ENCODE data around the gene P2RY12.

Gene P2RY12

GRCh38 chr3:151415289-151415688, 30.7 kb upstream of the P2RY12 start:
- WGBS, 2 experiments (ENCODE audit: insufficient coverage in 2 of 2): 100% methylated on average over 1 of the region's 1 CpG
- Histone ChIP-seq H3K4me1 (ENCODE audit: control insufficient read depth, insufficient read depth, low read length, poor library complexity, severe bottlenecking) (no peaks in the 10 kb centered on the region), H3K9me3 (ENCODE audit: control insufficient read depth, low read length) (peaks cover 2% of the 10 kb centered on the region), H3K4me3 (ENCODE audit: extremely low read depth, insufficient read depth, low read length, poor library complexity, severe bottlenecking) (no peak overlapping the region), H3K27ac (ENCODE audit: low read depth, low read length, severe bottlenecking) (no peak overlapping the region), H3K36me3 (ENCODE audit: control insufficient read depth, insufficient read depth, low read length) (peaks cover 2% of the 10 kb centered on the region)

- WGBS, 2 experiments (ENCODE audit: insufficient coverage in 2 of 2): 90 to 93% methylated on average over 4 of the region's 5 CpGs
Observed at GRCh38 chr3:151412989-151413388, 28.4 kb upstream of the P2RY12 start.

GRCh38 chr3:151410891-151411559, 26.5 kb upstream of the P2RY12 start:
- peaks cover 2% of the 10 kb centered on the region for H3K9me3 ChIP-seq (ENCODE audit: control insufficient read depth, low read length)
- no peaks in the 10 kb centered on the region for H3K36me3 ChIP-seq (ENCODE audit: control insufficient read depth, insufficient read depth, low read length)
- H3K27ac ChIP-seq (ENCODE audit: low read depth, low read length, severe bottlenecking): no peak overlapping the region
- WGBS, 2 experiments (ENCODE audit: insufficient coverage in 2 of 2): 87 to 97% methylated on average over 6 to 8 of the region's 9 CpGs
- H3K4me1 ChIP-seq (ENCODE audit: control insufficient read depth, insufficient read depth, low read length, poor library complexity, severe bottlenecking): no peaks in the 10 kb centered on the region
- no peak overlapping the region for H3K4me3 ChIP-seq (ENCODE audit: extremely low read depth, insufficient read depth, low read length, poor library complexity, severe bottlenecking)

More at GRCh38 chr3:151412989-151413388, 28.4 kb upstream of the P2RY12 start:
- Histone ChIP-seq H3K4me1 (ENCODE audit: control insufficient read depth, insufficient read depth, low read length, poor library complexity, severe bottlenecking) (no peaks in the 10 kb centered on the region), H3K4me3 (ENCODE audit: extremely low read depth, insufficient read depth, low read length, poor library complexity, severe bottlenecking) (no peak overlapping the region), H3K36me3 (ENCODE audit: control insufficient read depth, insufficient read depth, low read length) (no peaks in the 10 kb centered on the region), H3K27ac (ENCODE audit: low read depth, low read length, severe bottlenecking) (no peak overlapping the region), H3K9me3 (ENCODE audit: control insufficient read depth, low read length) (peaks cover 2% of the 10 kb centered on the region)

DNA sequence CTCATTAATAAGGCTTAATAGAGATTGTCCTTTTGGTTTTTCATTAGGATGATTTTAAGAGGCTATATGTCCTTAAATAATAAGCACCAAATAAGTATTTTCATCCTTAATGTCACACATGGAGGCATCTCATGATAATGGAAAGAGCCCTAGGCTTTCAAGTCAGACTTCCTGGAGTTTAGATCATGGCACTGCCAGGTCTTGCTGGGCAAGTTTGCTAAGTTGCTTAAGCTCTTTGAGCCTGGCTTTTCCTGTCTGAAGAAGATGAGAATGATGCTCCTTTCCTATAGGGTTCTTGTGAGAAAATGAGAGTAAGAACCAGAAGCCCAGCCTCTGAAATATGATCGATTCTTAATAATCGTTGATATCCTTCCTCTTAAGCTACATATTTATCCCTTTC, 23.4 kb upstream of the P2RY12 start:
- Histone ChIP-seq H3K36me3 (ENCODE audit: control insufficient read depth, insufficient read depth, low read length) (no peaks in the 10 kb centered on the region), H3K27ac (ENCODE audit: low read depth, low read length, severe bottlenecking) (no peak overlapping the region), H3K9me3 (ENCODE audit: control insufficient read depth, low read length) (peaks cover 2% of the 10 kb centered on the region), H3K4me1 (ENCODE audit: control insufficient read depth, insufficient read depth, low read length, poor library complexity, severe bottlenecking) (no peaks in the 10 kb centered on the region), H3K4me3 (ENCODE audit: extremely low read depth, insufficient read depth, low read length, poor library complexity, severe bottlenecking) (no peak overlapping the region)
- WGBS, 2 experiments (ENCODE audit: insufficient coverage in 2 of 2): no CpG with 5 or more reads among the region's 2 CpGs

DNA sequence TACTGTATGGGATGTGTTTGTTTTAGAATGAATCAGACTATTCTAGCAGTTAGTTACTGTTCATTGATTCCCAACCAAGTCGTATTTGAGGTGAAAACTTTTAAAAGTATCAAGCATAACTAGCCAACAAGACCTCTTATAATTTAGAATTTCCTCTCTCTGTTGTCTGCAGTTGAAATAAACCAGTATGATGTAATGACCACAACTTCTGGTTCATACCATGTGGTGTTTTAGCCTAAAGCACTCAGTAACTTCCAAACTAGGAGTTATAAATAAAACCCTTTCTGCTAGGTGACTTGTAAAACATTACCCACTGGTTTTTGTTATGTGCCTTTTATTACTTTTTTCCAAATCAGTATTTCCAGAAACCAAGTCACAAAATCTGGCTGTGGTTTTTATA, 19.8 kb upstream of the P2RY12 start:
- no peaks in the 10 kb centered on the region for H3K4me1 ChIP-seq (ENCODE audit: control insufficient read depth, insufficient read depth, low read length, poor library complexity, severe bottlenecking)
- no peaks in the 10 kb centered on the region for H3K36me3 ChIP-seq (ENCODE audit: control insufficient read depth, insufficient read depth, low read length)
- no CpG with 5 or more reads among the region's 1 CpG for WGBS, 2 experiments (ENCODE audit: insufficient coverage in 2 of 2)
- H3K4me3 ChIP-seq (ENCODE audit: extremely low read depth, insufficient read depth, low read length, poor library complexity, severe bottlenecking): no peak overlapping the region
- H3K9me3 ChIP-seq (ENCODE audit: control insufficient read depth, low read length): no peaks in the 10 kb centered on the region
- no peak overlapping the region for H3K27ac ChIP-seq (ENCODE audit: low read depth, low read length, severe bottlenecking)

DNA sequence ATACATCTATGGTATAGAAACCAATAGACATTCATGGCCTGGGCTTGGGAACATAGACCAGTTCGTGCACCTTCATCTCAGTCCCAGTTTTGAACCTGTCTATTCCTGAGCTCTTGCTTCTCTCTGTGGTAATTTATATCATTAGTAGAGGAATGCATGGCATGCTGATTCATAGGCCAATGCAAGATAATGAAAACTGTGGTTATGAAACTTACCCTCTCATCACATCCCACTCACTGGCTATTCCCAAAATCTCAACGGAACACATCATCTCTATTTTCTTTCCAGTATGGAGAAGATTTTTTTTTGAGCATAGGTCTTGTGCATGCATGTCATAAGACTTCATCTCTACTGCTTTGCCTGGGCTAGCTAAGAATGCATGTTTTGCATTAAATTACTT, 18.7 kb upstream of the P2RY12 start:
- Histone ChIP-seq H3K4me1 (ENCODE audit: control insufficient read depth, insufficient read depth, low read length, poor library complexity, severe bottlenecking) (no peaks in the 10 kb centered on the region), H3K9me3 (ENCODE audit: control insufficient read depth, low read length) (no peaks in the 10 kb centered on the region), H3K4me3 (ENCODE audit: extremely low read depth, insufficient read depth, low read length, poor library complexity, severe bottlenecking) (no peak overlapping the region), H3K36me3 (ENCODE audit: control insufficient read depth, insufficient read depth, low read length) (no peaks in the 10 kb centered on the region), H3K27ac (ENCODE audit: low read depth, low read length, severe bottlenecking) (no peak overlapping the region)
- no CpG with 5 or more reads among the region's 2 CpGs for WGBS, 2 experiments (ENCODE audit: insufficient coverage in 2 of 2)

- no peak overlapping the region for H3K4me3 ChIP-seq (ENCODE audit: extremely low read depth, insufficient read depth, low read length, poor library complexity, severe bottlenecking)
- H3K4me1 ChIP-seq (ENCODE audit: control insufficient read depth, insufficient read depth, low read length, poor library complexity, severe bottlenecking): no peaks in the 10 kb centered on the region
- no peaks in the 10 kb centered on the region for H3K36me3 ChIP-seq (ENCODE audit: control insufficient read depth, insufficient read depth, low read length)
- no peaks in the 10 kb centered on the region for H3K9me3 ChIP-seq (ENCODE audit: control insufficient read depth, low read length)
- WGBS, 2 experiments (ENCODE audit: insufficient coverage in 2 of 2): 100% methylated on average over 1 of the region's 3 CpGs; no CpG with 5 or more reads in 1 of the 2 experiments
- H3K27ac ChIP-seq (ENCODE audit: low read depth, low read length, severe bottlenecking): no peak overlapping the region
Observed at GRCh38 chr3:151402349-151402748, 17.8 kb upstream of the P2RY12 start.

GRCh38 chr3:151400341-151400740, 15.8 kb upstream of the P2RY12 start:
- WGBS, 2 experiments (ENCODE audit: insufficient coverage in 2 of 2): 100% methylated on average over 3 of the region's 4 CpGs
- Histone ChIP-seq H3K9me3 (ENCODE audit: control insufficient read depth, low read length) (no peaks in the 10 kb centered on the region), H3K4me1 (ENCODE audit: control insufficient read depth, insufficient read depth, low read length, poor library complexity, severe bottlenecking) (no peaks in the 10 kb centered on the region), H3K4me3 (ENCODE audit: extremely low read depth, insufficient read depth, low read length, poor library complexity, severe bottlenecking) (no peak overlapping the region), H3K36me3 (ENCODE audit: control insufficient read depth, insufficient read depth, low read length) (no peaks in the 10 kb centered on the region), H3K27ac (ENCODE audit: low read depth, low read length, severe bottlenecking) (no peak overlapping the region)

DNA sequence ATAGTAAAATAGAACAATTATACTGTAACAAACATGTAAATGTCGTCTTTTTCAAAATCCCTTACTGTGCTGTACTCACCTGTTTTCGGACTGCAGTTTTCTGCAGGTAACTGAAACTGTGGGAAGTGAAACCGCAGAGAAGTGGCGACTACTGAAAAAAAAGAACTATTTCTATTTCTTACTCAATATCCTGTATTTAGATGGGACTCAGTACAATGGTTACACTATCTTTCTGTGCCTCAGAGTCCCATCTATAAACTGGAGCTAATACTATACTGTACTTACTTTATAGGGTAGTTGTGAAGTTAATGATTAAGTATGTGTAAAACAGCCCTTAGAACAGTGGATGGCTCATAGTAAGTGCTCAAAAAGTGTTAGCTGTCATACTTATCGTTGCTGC, 14.3 kb upstream of the P2RY12 start:
- Histone ChIP-seq H3K36me3 (ENCODE audit: control insufficient read depth, insufficient read depth, low read length) (no peaks in the 10 kb centered on the region), H3K9me3 (ENCODE audit: control insufficient read depth, low read length) (no peaks in the 10 kb centered on the region), H3K27ac (ENCODE audit: low read depth, low read length, severe bottlenecking) (no peak overlapping the region), H3K4me3 (ENCODE audit: extremely low read depth, insufficient read depth, low read length, poor library complexity, severe bottlenecking) (no peak overlapping the region), H3K4me1 (ENCODE audit: control insufficient read depth, insufficient read depth, low read length, poor library complexity, severe bottlenecking) (no peaks in the 10 kb centered on the region)
- WGBS, 2 experiments (ENCODE audit: insufficient coverage in 2 of 2): no CpG with 5 or more reads among the region's 5 CpGs

DNA sequence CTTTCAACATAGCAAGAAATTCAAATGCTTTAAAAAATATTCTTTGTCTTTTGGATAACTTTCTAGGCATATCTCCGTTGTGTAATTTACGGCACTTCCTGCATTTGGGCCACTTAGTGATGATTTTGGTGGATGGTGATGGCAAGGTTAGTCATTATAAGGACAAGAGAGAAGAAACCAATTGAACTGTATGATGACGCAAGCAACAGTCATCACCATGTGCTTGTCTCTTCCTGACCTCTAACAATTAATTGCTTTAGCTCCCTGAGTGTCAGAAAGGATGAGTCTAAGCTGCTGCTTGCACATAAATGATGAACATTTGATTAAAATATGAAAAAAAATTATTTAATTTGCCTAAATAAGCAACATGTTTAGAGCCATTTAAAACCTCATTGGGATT, 11.3 kb upstream of the P2RY12 start:
- Histone ChIP-seq H3K4me1 (ENCODE audit: control insufficient read depth, insufficient read depth, low read length, poor library complexity, severe bottlenecking) (no peaks in the 10 kb centered on the region), H3K36me3 (ENCODE audit: control insufficient read depth, insufficient read depth, low read length) (no peaks in the 10 kb centered on the region), H3K4me3 (ENCODE audit: extremely low read depth, insufficient read depth, low read length, poor library complexity, severe bottlenecking) (no peak overlapping the region), H3K27ac (ENCODE audit: low read depth, low read length, severe bottlenecking) (no peak overlapping the region), H3K9me3 (ENCODE audit: control insufficient read depth, low read length) (no peaks in the 10 kb centered on the region)
- WGBS, 2 experiments (ENCODE audit: insufficient coverage in 2 of 2): 80 to 100% methylated on average over 1 of the region's 3 CpGs

- Histone ChIP-seq H3K4me3 (ENCODE audit: extremely low read depth, insufficient read depth, low read length, poor library complexity, severe bottlenecking) (no peak overlapping the region), H3K4me1 (ENCODE audit: control insufficient read depth, insufficient read depth, low read length, poor library complexity, severe bottlenecking) (no peaks in the 10 kb centered on the region), H3K9me3 (ENCODE audit: control insufficient read depth, low read length) (no peaks in the 10 kb centered on the region), H3K27ac (ENCODE audit: low read depth, low read length, severe bottlenecking) (no peak overlapping the region), H3K36me3 (ENCODE audit: control insufficient read depth, insufficient read depth, low read length) (no peaks in the 10 kb centered on the region)
- WGBS, 2 experiments (ENCODE audit: insufficient coverage in 2 of 2): 86 to 90% methylated on average over 4 to 7 of the region's 8 CpGs
Observed at GRCh38 chr3:151394611-151395010, 10.1 kb upstream of the P2RY12 start.
